Caco-2 (cell line): Measurements from ENCODE around the gene KCNC2. TPM values are rescaled to one million over a fixed set of nuclear protein-coding genes. Genes with fewer than 3 reads are reported as not detected.

ENCODE experiments used
- BruUV-seq: library from RNA; stranded (reverse); fragments of 400-500 nt; replicated peaks from 2 replicates; lab custom pipeline; 2021; lab: Mats Ljungman, UMichigan
- CTCF ChIA-PET: fragments of 300-600 bp; sonication (Branson Sonifier 250); formaldehyde crosslinking; loops from one replicate; lab custom pipeline; 2022; ENCODE audit warnings: antibody characterized with exemption; lab: Charles Lee
- POLR2A ChIA-PET: fragments of 300-600 bp; sonication (Branson Sonifier 250); formaldehyde crosslinking; loops from one replicate; lab custom pipeline; 2022; ENCODE audit warnings: antibody characterized with exemption; lab: Charles Lee
- DNase-seq, 2 experiments: peaks; one replicate each; pipeline versions ENCODE4 v3.0.0 to v3.0.0-alpha.2; 2020 to 2022
- H3K27me3 ChIP-seq: replicated peaks from 2 replicates; pipeline ENCODE4 v1.6.0; 2011; ENCODE audit warnings: low read length; ENCODE audit not compliant: control insufficient read depth, insufficient read depth
- H3K36me3 ChIP-seq: 2 replicates; pipeline ENCODE4 v1.5.1; 2011; ENCODE audit warnings: low read length; ENCODE audit not compliant: control insufficient read depth, insufficient read depth
- H3K4me1 ChIP-seq: fragments of 250-450 bp; sonication (Bioruptor Pico); 2 replicates; pipeline ENCODE4 v1.5.1; 2020; ENCODE audit warnings: mild to moderate bottlenecking
- H3K4me3 ChIP-seq: 2 replicates; pipeline ENCODE4 v1.5.1; 2011; ENCODE audit warnings: low read depth, mild to moderate bottlenecking, control low read depth, low read length
- H3K9me3 ChIP-seq: fragments of 250-450 bp; sonication (Bioruptor Pico); 2 replicates; pipeline ENCODE4 v1.5.1; 2020; ENCODE audit warnings: mild to moderate bottlenecking, moderate library complexity
- H3K27ac Mint-ChIP-seq: one replicate; pipeline ENCODE4 v1.8.0; 2022; ENCODE audit warnings: mixed read lengths; ENCODE audit not compliant: unreplicated experiment
- H3K27me3 Mint-ChIP-seq: one replicate; pipeline ENCODE4 v1.8.0; 2022; ENCODE audit warnings: mixed read lengths; ENCODE audit not compliant: insufficient read depth, unreplicated experiment
- H3K36me3 Mint-ChIP-seq: one replicate; pipeline ENCODE4 v1.8.0; 2022; ENCODE audit warnings: mild to moderate bottlenecking, mixed read lengths; ENCODE audit not compliant: insufficient read depth, unreplicated experiment
- H3K4me1 Mint-ChIP-seq: one replicate; pipeline ENCODE4 v1.8.0; 2022; ENCODE audit warnings: low read depth, mixed read lengths; ENCODE audit not compliant: unreplicated experiment
- H3K4me3 Mint-ChIP-seq: one replicate; pipeline ENCODE4 v1.8.0; 2022; ENCODE audit warnings: mild to moderate bottlenecking, moderate library complexity, mixed read lengths; ENCODE audit not compliant: unreplicated experiment
- H3K9me3 Mint-ChIP-seq: one replicate; pipeline ENCODE4 v1.8.0; 2022; ENCODE audit warnings: mixed read lengths; ENCODE audit not compliant: unreplicated experiment
- intact Hi-C: fragments of 100-400 bp; cut with micrococcal nuclease; formaldehyde crosslinking; loops from one replicate; pipeline ENCODE4 v1.10.0; 2022; ENCODE audit not compliant: unreplicated experiment
- total RNA-seq: library from RNA; stranded (reverse); gene quantifications from 2 replicates; pipeline ENCODE4 v1.2.3, GENCODE V29; 2022
- TF ChIP-seq, protein P1 (sequence below), 2 experiments: fragments of 200-600 bp in 1 of 2; IDR thresholded peaks; 1 replicate in 1 of 2; 2 replicates in 1 of 2; pipeline versions ENCODE4 v1.5.1 to v1.8.0; 2011 to 2022; ENCODE audit warnings: antibody characterized with exemption in 1 of 2, control low read depth in 1 of 2, inconsistent platforms in 1 of 2, low read depth in 1 of 2, low read length in 1 of 2, mild to moderate bottlenecking in 1 of 2, moderate library complexity in 1 of 2; ENCODE audit not compliant: insufficient read depth in 1 of 2, severe bottlenecking in 1 of 2, unreplicated experiment in 1 of 2

The KCNC2 gene
- total RNA-seq, 1 experiment from 2014 or later = not detected

DNA sequence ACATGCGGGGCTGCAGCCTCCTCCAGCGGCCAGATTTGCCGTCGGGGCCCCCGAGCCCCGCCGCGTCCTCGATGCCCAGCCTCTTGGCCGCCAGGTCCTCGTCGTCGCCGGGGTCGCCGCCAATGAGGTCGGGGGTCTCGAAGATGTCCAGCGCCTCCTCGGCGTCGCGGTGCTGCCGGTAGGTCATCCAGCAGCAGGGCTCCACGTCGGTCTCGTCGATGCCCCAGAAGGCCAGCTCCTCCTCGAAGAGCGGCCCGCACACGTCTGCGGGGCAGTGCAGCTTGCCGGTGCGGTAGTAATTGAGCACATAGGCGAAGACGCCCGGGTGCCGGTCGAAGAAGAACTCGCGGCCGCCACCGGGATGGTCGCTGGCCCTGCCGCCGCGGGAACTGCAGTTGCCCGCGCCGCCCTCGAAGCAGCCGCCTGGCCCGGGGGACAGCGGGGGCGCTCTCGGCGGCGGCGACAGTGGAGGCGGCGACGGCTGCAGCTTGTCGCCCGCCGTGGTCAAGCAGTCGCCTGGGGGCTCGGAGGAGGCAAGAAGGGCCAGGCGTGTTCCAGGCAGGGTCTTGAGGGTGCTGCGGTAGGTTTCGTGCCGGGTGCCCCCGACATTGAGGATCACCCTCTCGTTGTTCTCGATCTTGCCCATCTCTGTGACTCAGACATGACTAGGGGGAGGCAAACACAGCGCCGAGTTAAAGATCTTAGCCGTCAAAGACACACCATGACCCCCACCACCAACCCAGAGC lies 2.1 kb downstream of the KCNC2 start:
- Mint-ChIP-seq H3K4me3 (no peak overlapping the region), H3K4me1 (no peaks in the 10 kb centered on the region), H3K27ac (no peak overlapping the region), H3K36me3 (no peaks in the 10 kb centered on the region), H3K27me3 (no peaks in the 10 kb centered on the region), H3K9me3 (no peaks in the 10 kb centered on the region)
- H3K36me3 ChIP-seq = no peaks in the 10 kb centered on the region
- ChIA-PET POLR2A (no interaction called here), CTCF (no interaction called here)
- TF ChIP-seq, protein P1, sequence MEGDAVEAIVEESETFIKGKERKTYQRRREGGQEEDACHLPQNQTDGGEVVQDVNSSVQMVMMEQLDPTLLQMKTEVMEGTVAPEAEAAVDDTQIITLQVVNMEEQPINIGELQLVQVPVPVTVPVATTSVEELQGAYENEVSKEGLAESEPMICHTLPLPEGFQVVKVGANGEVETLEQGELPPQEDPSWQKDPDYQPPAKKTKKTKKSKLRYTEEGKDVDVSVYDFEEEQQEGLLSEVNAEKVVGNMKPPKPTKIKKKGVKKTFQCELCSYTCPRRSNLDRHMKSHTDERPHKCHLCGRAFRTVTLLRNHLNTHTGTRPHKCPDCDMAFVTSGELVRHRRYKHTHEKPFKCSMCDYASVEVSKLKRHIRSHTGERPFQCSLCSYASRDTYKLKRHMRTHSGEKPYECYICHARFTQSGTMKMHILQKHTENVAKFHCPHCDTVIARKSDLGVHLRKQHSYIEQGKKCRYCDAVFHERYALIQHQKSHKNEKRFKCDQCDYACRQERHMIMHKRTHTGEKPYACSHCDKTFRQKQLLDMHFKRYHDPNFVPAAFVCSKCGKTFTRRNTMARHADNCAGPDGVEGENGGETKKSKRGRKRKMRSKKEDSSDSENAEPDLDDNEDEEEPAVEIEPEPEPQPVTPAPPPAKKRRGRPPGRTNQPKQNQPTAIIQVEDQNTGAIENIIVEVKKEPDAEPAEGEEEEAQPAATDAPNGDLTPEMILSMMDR (IDR thresholded peaks at IDR 0.05; ENCODE audit: insufficient read depth in 1 of 2, low read depth in 1 of 2, low read length in 1 of 2, severe bottlenecking in 1 of 2, unreplicated experiment in 1 of 2) = no peak
- DNase-seq = no peak
- H3K4me3 ChIP-seq = no peak overlapping the region
- no peaks in the 10 kb centered on the region for H3K4me1 ChIP-seq
- no TSS peak for BruUV-seq
- intact Hi-C loops = no loop called here
- no peaks in the 10 kb centered on the region for H3K9me3 ChIP-seq
- no peaks in the 10 kb centered on the region for H3K27me3 ChIP-seq

- CTCF ChIA-PET = no interaction called here
These were observed 4.1 kb downstream of the KCNC2 start for GRCh38 chr12:75205558-75205957.

DNA sequence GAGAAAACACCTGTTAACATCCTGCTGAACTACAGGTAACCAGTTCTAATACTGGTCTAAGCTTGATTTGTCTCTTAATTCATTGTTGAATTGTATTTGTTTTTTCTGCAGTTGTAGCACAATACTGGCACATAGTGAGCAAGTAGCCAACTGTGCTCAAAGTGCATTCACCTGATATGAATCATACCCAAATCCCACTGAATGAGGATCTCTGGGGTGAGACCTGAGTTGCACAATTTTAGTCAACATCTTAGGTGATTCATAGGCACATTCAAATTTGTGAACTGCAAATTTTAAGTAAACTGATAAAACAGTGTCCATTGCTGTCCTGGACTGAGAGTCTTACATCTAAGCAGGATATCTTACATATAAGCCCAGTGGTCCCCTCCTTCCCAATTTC lies 12.8 kb downstream of the KCNC2 start:
- no peaks in the 10 kb centered on the region for H3K36me3 Mint-ChIP-seq
- no peak overlapping the region for H3K27ac Mint-ChIP-seq
- Histone ChIP-seq H3K9me3 (no peaks in the 10 kb centered on the region), H3K4me3 (no peak overlapping the region), H3K4me1 (no peaks in the 10 kb centered on the region), H3K36me3 (no peaks in the 10 kb centered on the region), H3K27me3 (no peaks in the 10 kb centered on the region)
- TF ChIP-seq, protein P1 (IDR thresholded peaks at IDR 0.05; ENCODE audit: insufficient read depth in 1 of 2, low read depth in 1 of 2, low read length in 1 of 2, severe bottlenecking in 1 of 2, unreplicated experiment in 1 of 2) = no peak
- H3K4me1 Mint-ChIP-seq = no peaks in the 10 kb centered on the region
- intact Hi-C loops = no loop called here
- no peak for DNase-seq
- ChIA-PET CTCF (no interaction called here), POLR2A (no interaction called here)
- H3K27me3 Mint-ChIP-seq = no peaks in the 10 kb centered on the region
- no peak overlapping the region for H3K4me3 Mint-ChIP-seq
- no TSS peak for BruUV-seq
- no peaks in the 10 kb centered on the region for H3K9me3 Mint-ChIP-seq

More at GRCh38 chr12:75205558-75205957, 4.1 kb downstream of the KCNC2 start:
- Histone ChIP-seq H3K9me3 (no peaks in the 10 kb centered on the region), H3K4me1 (no peaks in the 10 kb centered on the region), H3K4me3 (no peak overlapping the region), H3K27me3 (no peaks in the 10 kb centered on the region), H3K36me3 (no peaks in the 10 kb centered on the region)
- intact Hi-C loops = no loop called here
- Mint-ChIP-seq H3K4me1 (no peaks in the 10 kb centered on the region), H3K27me3 (no peaks in the 10 kb centered on the region), H3K27ac (no peak overlapping the region), H3K4me3 (no peak overlapping the region), H3K9me3 (no peaks in the 10 kb centered on the region), H3K36me3 (no peaks in the 10 kb centered on the region)
- POLR2A ChIA-PET = no interaction called here
- DNase-seq = no peak
- no TSS peak for BruUV-seq
- TF ChIP-seq, protein P1 (IDR thresholded peaks at IDR 0.05; ENCODE audit: insufficient read depth in 1 of 2, low read depth in 1 of 2, low read length in 1 of 2, severe bottlenecking in 1 of 2, unreplicated experiment in 1 of 2) = no peak
